ENCODE measurements around the gene SH2D2A. TPM values are rescaled to one million over a fixed set of nuclear protein-coding genes. Genes with fewer than 3 reads are reported as not detected.

SH2D2A gene
- total RNA-seq (2022; extraction: Qiagen RNA extraction; ENCODE audit: low read depth): 3.6 to 5.2 TPM (median 4.1 TPM) in 5 replicates

DNA sequence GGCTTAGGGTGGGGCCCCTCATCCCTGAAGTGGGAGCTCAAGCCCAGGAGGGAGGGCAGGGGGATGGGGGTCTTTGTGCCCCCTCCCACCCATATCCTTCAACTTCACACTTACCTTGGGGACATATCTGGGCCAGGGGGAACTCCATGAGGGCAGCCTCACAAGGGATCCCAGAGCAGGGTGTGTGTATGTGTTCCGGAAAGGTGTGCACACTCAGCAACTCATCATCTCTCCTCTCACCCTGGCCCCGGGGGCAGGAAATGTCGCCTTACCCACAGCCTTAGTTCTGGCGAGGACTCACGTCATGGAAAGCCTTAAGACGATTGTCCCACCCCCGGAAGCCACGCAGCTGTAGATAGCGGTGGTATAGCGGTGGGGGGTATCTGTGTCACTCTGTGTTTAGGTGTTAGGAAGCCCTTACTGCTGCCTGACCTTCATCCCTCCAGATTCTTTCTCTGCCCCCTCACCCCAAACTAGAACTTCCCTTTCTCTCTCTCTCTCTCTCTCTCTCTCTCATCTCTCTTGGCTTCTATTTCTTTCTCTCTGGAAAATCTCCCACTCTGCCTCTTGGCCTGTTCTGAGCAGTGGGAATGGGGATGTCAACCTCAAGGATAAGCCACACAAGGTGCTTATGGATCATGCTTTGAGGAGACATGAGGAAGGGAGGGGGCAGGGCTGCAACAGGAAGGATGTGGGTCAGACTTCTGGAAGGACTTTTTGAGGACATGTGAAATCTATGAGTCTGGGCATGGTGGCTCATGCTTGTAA is at the start of gene SH2D2A:
TSS of gene SH2D2A (minus strand) at position 288 of the 768 bp plus-strand sequence. CDS start at position 148, 140 bp downstream.

DNA sequence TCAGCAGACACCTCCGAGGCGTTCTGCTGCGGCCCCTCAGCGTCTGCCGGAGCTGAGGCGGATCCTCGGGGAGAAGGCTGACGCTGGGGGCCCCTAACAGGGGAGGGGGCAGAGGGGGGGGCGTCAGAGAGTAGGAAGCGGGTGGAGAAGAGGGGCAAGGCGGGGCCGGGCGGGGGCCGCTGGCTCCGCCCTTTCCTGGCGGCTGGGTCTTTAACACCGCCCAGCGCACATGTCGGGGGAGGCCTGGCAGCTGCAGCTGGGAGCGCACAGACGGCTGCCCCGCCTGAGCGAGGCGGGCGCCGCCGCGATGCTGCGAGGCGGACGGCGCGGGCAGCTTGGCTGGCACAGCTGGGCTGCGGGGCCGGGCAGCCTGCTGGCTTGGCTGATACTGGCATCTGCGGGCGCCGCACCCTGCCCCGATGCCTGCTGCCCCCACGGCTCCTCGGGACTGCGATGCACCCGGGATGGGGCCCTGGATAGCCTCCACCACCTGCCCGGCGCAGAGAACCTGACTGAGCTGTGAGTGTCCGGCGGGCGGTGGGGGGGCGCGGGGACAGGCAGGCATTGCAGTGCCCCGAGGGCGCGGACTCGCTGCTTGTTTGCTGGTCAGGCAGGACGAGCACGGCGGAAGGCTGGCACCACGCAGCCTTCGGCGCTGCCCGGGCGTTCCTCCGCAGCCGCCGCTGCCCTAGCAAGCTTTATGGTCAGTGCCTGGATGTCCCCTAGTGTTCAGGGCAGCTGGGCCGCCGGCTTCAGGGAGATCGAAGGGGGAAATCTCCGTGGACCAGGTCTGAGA is 44.2 kb upstream of the SH2D2A start, which contains the start of gene NTRK1:
TSS of gene NTRK1 (plus strand) at position 238 of the 796 bp plus-strand sequence. CDS start at position 308, 70 bp downstream.

DNA sequence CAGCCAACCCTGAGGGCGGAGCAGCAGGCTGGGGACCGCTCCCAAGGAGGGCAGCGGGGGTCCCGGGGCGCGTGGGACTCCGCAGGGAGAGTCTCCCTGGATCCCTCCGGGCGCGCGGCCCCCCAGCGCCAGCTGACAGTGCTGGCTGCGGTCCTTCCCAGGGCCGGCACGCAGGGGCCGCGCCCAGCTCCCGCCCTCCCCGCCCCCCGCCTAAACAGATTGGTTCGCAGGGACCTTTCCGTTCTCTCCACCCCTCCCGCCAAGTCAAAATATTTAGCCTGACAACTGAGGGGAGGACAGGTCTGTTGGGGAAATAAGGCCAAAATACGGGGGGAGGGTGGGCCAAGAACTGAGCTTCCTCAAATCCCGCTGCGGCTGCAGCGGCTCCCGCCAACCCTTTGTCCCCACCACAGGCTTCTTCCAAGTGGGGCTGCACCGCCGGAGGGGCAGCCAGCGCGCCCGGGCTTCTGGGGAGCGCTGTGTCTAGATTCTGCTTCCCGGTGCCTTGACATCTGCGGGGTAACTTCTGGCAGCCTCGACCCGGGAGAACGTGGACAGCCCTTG is 42.4 kb upstream of the SH2D2A start, which contains the start of gene INSRR:
TSS of gene INSRR (minus strand) at position 159 of the 564 bp plus-strand sequence. CDS start 496 bp downstream, outside the sequence.

DNA sequence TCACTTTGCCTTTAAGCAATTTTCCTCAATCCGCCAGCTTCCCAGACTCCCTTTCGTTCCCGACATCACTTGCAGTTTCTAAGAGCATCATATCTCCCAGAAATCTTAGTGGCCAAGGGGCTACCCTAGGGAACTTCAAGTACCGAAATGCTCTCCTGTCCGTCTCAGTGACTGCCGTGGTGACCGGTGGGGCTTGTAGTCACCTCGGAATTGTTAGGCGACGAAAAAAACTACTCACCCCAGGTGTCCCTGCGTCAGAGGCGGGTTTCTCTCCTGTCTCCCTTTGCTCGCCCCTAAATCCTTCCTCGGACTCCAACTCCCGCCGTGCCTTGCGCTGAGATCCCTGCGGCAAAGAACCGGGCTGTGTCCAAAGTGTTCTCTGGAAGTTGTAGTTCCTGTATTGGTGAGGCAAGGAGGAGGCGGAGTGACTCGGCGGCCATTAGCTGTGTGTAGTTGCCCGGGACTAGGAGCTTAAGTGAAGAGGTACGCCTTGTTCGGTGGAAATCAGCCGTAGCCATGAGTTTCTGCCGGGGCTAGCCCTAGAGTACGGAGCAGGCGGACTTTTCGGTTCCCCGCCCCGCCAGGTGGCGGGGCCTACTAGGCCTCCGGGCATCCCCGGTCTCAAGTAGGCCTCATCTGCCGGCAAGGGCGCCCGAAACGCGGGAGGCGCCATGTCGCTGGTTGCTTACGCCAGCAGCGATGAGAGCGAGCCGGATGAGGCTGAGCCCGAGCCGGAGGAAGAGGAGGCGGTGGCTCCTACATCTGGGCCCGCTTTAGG is 49.4 kb downstream of the SH2D2A start, which contains the start of gene PRCC:
TSS of gene PRCC (plus strand) at position 435 of the 778 bp plus-strand sequence. CDS start at position 672, 237 bp downstream.

Other genes with a start within 250 kb of the SH2D2A start
- 13.6 to 17.9 TPM (median 15.8 TPM) in 5 replicates for gene IQGAP3, start 244.3 kb downstream of the SH2D2A start, total RNA-seq (2022; extraction: Qiagen RNA extraction; ENCODE audit: low read depth)
- gene TTC24, start 237.1 kb downstream of the SH2D2A start, total RNA-seq (2022; extraction: Qiagen RNA extraction; ENCODE audit: low read depth): not detected in 5 replicates
- 131 to 175 TPM (median 166 TPM) in 5 replicates for gene NAXE, start 225.1 kb downstream of the SH2D2A start, total RNA-seq (2022; extraction: Qiagen RNA extraction; ENCODE audit: low read depth)
- gene GPATCH4, start 215.4 kb downstream of the SH2D2A start, total RNA-seq (2022; extraction: Qiagen RNA extraction; ENCODE audit: low read depth): 65.0 to 92.5 TPM (median 74.0 TPM) in 5 replicates
- gene HAPLN2, start 197.4 kb downstream of the SH2D2A start, total RNA-seq (2022; extraction: Qiagen RNA extraction; ENCODE audit: low read depth): 0.03 TPM in 1 of 5 replicates, not detected in the others
- 0.08 to 0.12 TPM in 2 of 5 replicates, not detected in the others for gene BCAN, start 174.7 kb downstream of the SH2D2A start, total RNA-seq (2022; extraction: Qiagen RNA extraction; ENCODE audit: low read depth)
- 1.2 to 1.4 TPM (median 1.4 TPM) in 5 replicates for gene NES, start 139.4 kb downstream of the SH2D2A start, total RNA-seq (2022; extraction: Qiagen RNA extraction; ENCODE audit: low read depth)
- 9.5 to 13.7 TPM (median 12.0 TPM) in 5 replicates for gene CRABP2, start 111.3 kb downstream of the SH2D2A start, total RNA-seq (2022; extraction: Qiagen RNA extraction; ENCODE audit: low read depth)
- gene METTL25B, start 88.4 kb downstream of the SH2D2A start, total RNA-seq (2022; extraction: Qiagen RNA extraction; ENCODE audit: low read depth): 20.1 to 30.3 TPM (median 25.1 TPM) in 5 replicates
- gene ISG20L2, start 88.1 kb downstream of the SH2D2A start, total RNA-seq (2022; extraction: Qiagen RNA extraction; ENCODE audit: low read depth): 43.8 to 50.8 TPM (median 45.5 TPM) in 5 replicates
- 176 to 207 TPM (median 198 TPM) in 5 replicates for gene MRPL24, start 75.8 kb downstream of the SH2D2A start, total RNA-seq (2022; extraction: Qiagen RNA extraction; ENCODE audit: low read depth)
- 447 to 471 TPM (median 466 TPM) in 5 replicates for gene HDGF, start 65.2 kb downstream of the SH2D2A start, total RNA-seq (2022; extraction: Qiagen RNA extraction; ENCODE audit: low read depth)
- 73.2 to 83.6 TPM (median 74.3 TPM) in 5 replicates for gene PRCC, start 49.3 kb downstream of the SH2D2A start, total RNA-seq (2022; extraction: Qiagen RNA extraction; ENCODE audit: low read depth)
- not detected in 5 replicates for gene INSRR, start 42.3 kb upstream of the SH2D2A start, total RNA-seq (2022; extraction: Qiagen RNA extraction; ENCODE audit: low read depth)
- gene NTRK1, start 44.0 kb upstream of the SH2D2A start, total RNA-seq (2022; extraction: Qiagen RNA extraction; ENCODE audit: low read depth): 0.08 to 0.16 TPM (median 0.10 TPM) in 4 of 5 replicates, not detected in the other
- 9.3 to 11.4 TPM (median 9.9 TPM) in 5 replicates for gene PEAR1, start 76.9 kb upstream of the SH2D2A start, total RNA-seq (2022; extraction: Qiagen RNA extraction; ENCODE audit: low read depth)
- 0.15 to 0.24 TPM (median 0.17 TPM) in 4 of 5 replicates, not detected in the other for gene LRRC71, start 103.8 kb upstream of the SH2D2A start, total RNA-seq (2022; extraction: Qiagen RNA extraction; ENCODE audit: low read depth)
- 19.4 to 21.7 TPM (median 20.6 TPM) in 5 replicates for gene ARHGEF11, start 228.9 kb upstream of the SH2D2A start, total RNA-seq (2022; extraction: Qiagen RNA extraction; ENCODE audit: low read depth)

Measured in A549 treated with CpdA at 1 μM for 4 hours (cell line).